OCI-LY3 (cell line): ENCODE results near the gene SERINC2.
"Not testable (repeated sequence)": the region's sequence is repeated elsewhere in the genome, so short reads cannot be mapped to it uniquely, and the experiment has no call there.

Experiments
- H2AFZ ChIP-seq: fragments of 200-600, 300-600 bp; shearing (Covaris generic); 2 replicates; pipeline ENCODE4 v1.6.0; 2014; ENCODE audit warnings: antibody characterized with exemption, low read depth, low read length
- H3K27ac ChIP-seq: fragments of 200-600, 300-600 bp; sonication (generic); 2 replicates; pipeline ENCODE4 v1.5.1; 2014; ENCODE audit warnings: mild to moderate bottlenecking, low read length, moderate library complexity, mixed read lengths
- H3K27me3 ChIP-seq: fragments of 200-600, 300-600 bp; sonication (generic); 2 replicates; pipeline ENCODE4 v1.6.1; 2014; ENCODE audit warnings: low read depth, low read length, mixed read lengths
- H3K36me3 ChIP-seq: fragments of 200-600, 300-600 bp; sonication (generic); replicated peaks from 2 replicates; pipeline ENCODE3; 2014; ENCODE audit warnings: low read depth, low read length, mixed read lengths
- H3K4me1 ChIP-seq: fragments of 300-600, 200-600 bp; sonication (generic); 2 replicates; pipeline ENCODE4 v1.6.1; 2014; ENCODE audit warnings: low read length, mixed read lengths
- H3K4me2 ChIP-seq: fragments of 200-600, 300-600 bp; sonication (generic); 2 replicates; pipeline ENCODE4 v1.6.1; 2014; ENCODE audit warnings: low read length, mixed read lengths
- H3K4me3 ChIP-seq: fragments of 300-600, 200-600 bp; sonication (generic); 2 replicates; pipeline ENCODE4 v1.5.1; 2014; ENCODE audit warnings: antibody characterized with exemption, mild to moderate bottlenecking, low read length, moderate library complexity
- H3K79me2 ChIP-seq: fragments of 300-600, 200-600 bp; shearing (Covaris generic); 2 replicates; pipeline ENCODE4 v1.6.1; 2014; ENCODE audit warnings: mild to moderate bottlenecking, low read length, mixed read lengths
- H3K9ac ChIP-seq: fragments of 300-600, 200-600 bp; shearing (Covaris generic); 2 replicates; pipeline ENCODE4 v1.6.0; 2014; ENCODE audit warnings: mild to moderate bottlenecking, low read length, moderate library complexity
- H3K9me3 ChIP-seq: fragments of 200-600, 300-600 bp; shearing (Covaris generic); 2 replicates; pipeline ENCODE4 v1.6.1; 2014; ENCODE audit warnings: low read length, mixed read lengths; ENCODE audit not compliant: insufficient read depth
- H4K20me1 ChIP-seq: fragments of 200-600, 300-600 bp; sonication (generic); 2 replicates; pipeline ENCODE4 v1.6.1; 2016; ENCODE audit warnings: low read length, mixed read lengths; ENCODE audit not compliant: insufficient read depth
- CTCF ChIP-seq: fragments of 200-600, 300-600 bp; sonication (generic); IDR thresholded peaks from 2 replicates; pipeline ENCODE4 v1.5.1; 2014; ENCODE audit warnings: antibody characterized with exemption, low read length, low read depth
- EZH2phosphoT487 ChIP-seq: fragments of 200-600 bp; shearing (Covaris generic); IDR thresholded peaks from 2 replicates; pipeline ENCODE4 v1.6.1; 2018; ENCODE audit warnings: antibody characterized with exemption, mixed run types, low read depth

SERINC2 gene

GRCh38 chr1:31479811-31480210, 66.8 kb downstream of the SERINC2 start:
- Histone ChIP-seq H3K27me3 (no peaks in the 10 kb centered on the region), H3K79me2 (no peaks in the 10 kb centered on the region), H3K4me3 (no peak overlapping the region), H3K4me2 (no peak overlapping the region), H3K36me3 (no peaks in the 10 kb centered on the region), H3K4me1 (peaks cover 35% of the 10 kb centered on the region), H4K20me1 (no peaks in the 10 kb centered on the region), H3K27ac (no peak overlapping the region), H3K9ac (no peak overlapping the region), H3K9me3 (no peaks in the 10 kb centered on the region), H2AFZ (no peak overlapping the region)
- TF ChIP-seq EZH2phosphoT487 (no peak), CTCF (no peak)

- not testable (repeated sequence) for H3K27me3 ChIP-seq, H3K79me2 ChIP-seq, H3K36me3 ChIP-seq, H4K20me1 ChIP-seq, H3K9ac ChIP-seq, H3K27ac ChIP-seq, H3K9me3 ChIP-seq, H3K4me2 ChIP-seq, H2AFZ ChIP-seq, H3K4me3 ChIP-seq
- H3K4me1 ChIP-seq = peaks cover 35% of the 10 kb centered on the region
Measured at GRCh38 chr1:31480426-31480825, 67.4 kb downstream of the SERINC2 start.

- no peaks in the 10 kb centered on the region for H3K36me3 ChIP-seq
- no peak for TF ChIP-seq EZH2phosphoT487
- TF ChIP-seq CTCF = no peak
- peak overlapping the region; percentile 90; the same call in 1 of the 2 replicates for H2AFZ ChIP-seq
- H3K27me3 ChIP-seq = no peaks in the 10 kb centered on the region
- no peaks in the 10 kb centered on the region for H3K9me3 ChIP-seq
- peak overlapping the region; percentile 49 for H3K4me3 ChIP-seq
- H3K9ac ChIP-seq = peak overlapping the region; percentile 65
- no peaks in the 10 kb centered on the region for H3K79me2 ChIP-seq
- H4K20me1 ChIP-seq = no peaks in the 10 kb centered on the region
- H3K4me1 ChIP-seq = peaks cover 39% of the 10 kb centered on the region
- H3K4me2 ChIP-seq = peak overlapping the region; percentile 70
- peak overlapping the region; percentile 99 for H3K27ac ChIP-seq
Measured at GRCh38 chr1:31482482-31483011, 69.5 kb downstream of the SERINC2 start.

GRCh38 chr1:31483012-31483946, 70.3 kb downstream of the SERINC2 start:
- peaks cover 44% of the 10 kb centered on the region for H3K4me1 ChIP-seq
- H3K9me3 ChIP-seq = no peaks in the 10 kb centered on the region
- H3K4me3 ChIP-seq = peak overlapping the region; percentile 49
- H3K4me2 ChIP-seq = peak overlapping the region; percentile 70
- peak overlapping the region; percentile 90 for H2AFZ ChIP-seq
- no peaks in the 10 kb centered on the region for H3K79me2 ChIP-seq
- H3K27ac ChIP-seq = peak overlapping the region; percentile 99
- TF ChIP-seq CTCF (no peak), EZH2phosphoT487 (no peak)
- no peaks in the 10 kb centered on the region for H3K27me3 ChIP-seq
- H3K36me3 ChIP-seq = no peaks in the 10 kb centered on the region
- peak overlapping the region; percentile 65; the same call in 1 of the 2 replicates for H3K9ac ChIP-seq
- no peaks in the 10 kb centered on the region for H4K20me1 ChIP-seq
